HG02623 (cell line): ENCODE data around the gene POU2AF2.
"Not testable (repeated sequence)": the region's sequence is repeated elsewhere in the genome, so short reads cannot be mapped to it uniquely, and the experiment has no call there.

Experiments used
- ATAC-seq: cut with Tn5 transposase; IDR thresholded peaks from one replicate; pipeline ENCODE4 v1.9.1; 2021; ENCODE audit warnings: moderate library complexity; ENCODE audit not compliant: unreplicated experiment

The POU2AF2 gene

GRCh38 chr11:111245425-111245824, at the start of gene POU2AF2:
Gene POU2AF2 (plus strand): TSS chr11:111245725. CDS start chr11:111245854, 129 bp downstream.
- no peak for ATAC-seq

GRCh38 chr11:111200010-111200534, 45.5 kb upstream of the POU2AF2 start:
- ATAC-seq: no peak

- no peak for ATAC-seq
These were observed 41.3 kb upstream of the POU2AF2 start for GRCh38 chr11:111204211-111204610.

- no peak for ATAC-seq
These were observed 39.7 kb upstream of the POU2AF2 start for GRCh38 chr11:111205632-111206385.

GRCh38 chr11:111206472-111206871, 39.1 kb upstream of the POU2AF2 start:
- no peak for ATAC-seq

- no peak for ATAC-seq
These were observed 38.3 kb upstream of the POU2AF2 start for GRCh38 chr11:111207213-111207612.

- no peak for ATAC-seq
These were observed 35.8 kb upstream of the POU2AF2 start for GRCh38 chr11:111209543-111210355.

- no peak for ATAC-seq
These were observed 32.3 kb upstream of the POU2AF2 start for GRCh38 chr11:111213256-111213655.

GRCh38 chr11:111220721-111221120, 24.8 kb upstream of the POU2AF2 start:
- ATAC-seq: no peak

- no peak for ATAC-seq
These were observed 24.3 kb upstream of the POU2AF2 start for GRCh38 chr11:111221208-111221607.

- ATAC-seq: not testable (repeated sequence)
These were observed 23.6 kb upstream of the POU2AF2 start for GRCh38 chr11:111221936-111222335.

- ATAC-seq: not testable (repeated sequence)
These were observed 22.6 kb upstream of the POU2AF2 start for GRCh38 chr11:111222821-111223455.

- ATAC-seq: no peak
These were observed 19.6 kb upstream of the POU2AF2 start for GRCh38 chr11:111225881-111226280.

- ATAC-seq: no peak
These were observed 15.9 kb upstream of the POU2AF2 start for GRCh38 chr11:111229604-111230003.

- peak; percentile 28 for ATAC-seq
These were observed 15.4 kb upstream of the POU2AF2 start for GRCh38 chr11:111230122-111230465.

GRCh38 chr11:111231836-111232235, 13.7 kb upstream of the POU2AF2 start:
- ATAC-seq: no peak

- ATAC-seq: no peak
These were observed 9.1 kb upstream of the POU2AF2 start for GRCh38 chr11:111236383-111236782.

- no peak for ATAC-seq
These were observed 7.6 kb upstream of the POU2AF2 start for GRCh38 chr11:111237926-111238325.

GRCh38 chr11:111246956-111247355, 1.4 kb downstream of the POU2AF2 start:
- no peak for ATAC-seq

GRCh38 chr11:111250936-111251335, 5.4 kb downstream of the POU2AF2 start:
- ATAC-seq: no peak

- ATAC-seq: no peak
These were observed 7.6 kb downstream of the POU2AF2 start for GRCh38 chr11:111253131-111253530.
